ENCODE results near the gene ADAMTS17. TPM values are rescaled to one million over a fixed set of nuclear protein-coding genes. Genes with fewer than 3 reads are reported as not detected.

Gene ADAMTS17
- polyA plus RNA-seq, 2 of the 4 experiments (the other 2 are of a cell fraction), result 0.05 TPM; not detected in 1

- ChIA-PET POLR2A (no interaction called here), CTCF (interaction anchor here (0.5 to 0.8 kb wide), 2 partner anchors 13 to 30 kb away, joined by 3 to 4 read pairs; no protein-coding TSS in a partner anchor)
- ATAC-seq (peak in 1 of 2 experiments; percentile 19; a peak in 3 of 6 replicates), DNase-seq (ENCODE audit: low read depth in 1 of 2, low spot score in 1 of 2) (no peak), FAIRE-seq (no peak)
- Histone ChIP-seq H3K4me1 (no peaks in the 10 kb centered on the region), H3K27ac (no peak overlapping the region), H3K4me3 (no peak overlapping the region), H3K4me2 (no peak overlapping the region), H3K9me3 (no peaks in the 10 kb centered on the region)
- WGBS (ENCODE audit: missing lambda C conversion rate), result 42% methylated on average over 4 of the region's 8 CpGs
- TF ChIP-seq CHD4 (IDR thresholded peaks at IDR 0.05; ENCODE audit: borderline replicate concordance) (no peak), CHD2 (IDR thresholded peaks at IDR 0.05; ENCODE audit: low read length, partially characterized antibody) (no peak), ZC3H11A (IDR thresholded peaks at IDR 0.05) (no peak), ZSCAN20 (CRISPR knock-in tag; IDR thresholded peaks at IDR 0.05) (no peak), RCOR1 (IDR thresholded peaks at IDR 0.05; ENCODE audit: low read depth, low read length) (no peak), JUN (IDR thresholded peaks at IDR 0.05) (no peak), JUNB (IDR thresholded peaks at IDR 0.05) (no peak), POLR2AphosphoS2 (conservative IDR thresholded peaks at IDR 0.05; ENCODE audit: low read length) (no peak), CBX2 (IDR thresholded peaks at IDR 0.05; ENCODE audit: borderline replicate concordance, low read depth) (no peak), POLR2A (IDR thresholded peaks at IDR 0.05; ENCODE audit: low read length) (no peak), RARB (CRISPR knock-in tag; IDR thresholded peaks at IDR 0.05) (no peak), RAD21 (conservative IDR thresholded peaks at IDR 0.05 in 1 of 2, IDR thresholded peaks at IDR 0.05 in 1 of 2) (no peak)
Measured at GRCh38 chr15:100057281-100057680, 284.5 kb downstream of the ADAMTS17 start.

GRCh38 chr15:100056411-100057072, 285.2 kb downstream of the ADAMTS17 start:
- H3K9me3 ChIP-seq, result no peaks in the 10 kb centered on the region
- H3K4me1 ChIP-seq, result no peaks in the 10 kb centered on the region
- CTCF ChIA-PET, result no interaction called here
- DNase-seq (ENCODE audit: low read depth in 1 of 2, low spot score in 1 of 2) (no peak), ATAC-seq (peak in 1 of 2 experiments; percentile 27; a peak in 2 of 6 replicates), FAIRE-seq (no peak)
- POLR2A ChIA-PET, result no interaction called here
- no peak overlapping the region for H3K27ac ChIP-seq
- WGBS (ENCODE audit: missing lambda C conversion rate), result 55% methylated on average over 14 of the region's 14 CpGs
- TF ChIP-seq HMGXB4 (CRISPR knock-in tag; IDR thresholded peaks at IDR 0.05; ENCODE audit: borderline replicate concordance) (no peak), KDM5A (IDR thresholded peaks at IDR 0.05) (no peak)
- no peak overlapping the region for H3K4me3 ChIP-seq
- no peak overlapping the region for H3K4me2 ChIP-seq

- ChIA-PET POLR2A (no interaction called here), CTCF (no interaction called here)
- ATAC-seq (no peak), FAIRE-seq (no peak), DNase-seq (ENCODE audit: low read depth in 1 of 2, low spot score in 1 of 2) (no peak)
- Histone ChIP-seq H3K4me1 (no peaks in the 10 kb centered on the region), H3K4me2 (no peak overlapping the region), H3K9me3 (no peaks in the 10 kb centered on the region), H3K27ac (no peak overlapping the region), H3K4me3 (no peak overlapping the region)
- WGBS (ENCODE audit: missing lambda C conversion rate), result 2% methylated on average over 2 of the region's 2 CpGs
- TF ChIP-seq ZC3H11A (IDR thresholded peaks at IDR 0.05) (no peak), E2F6 (IDR thresholded peaks at IDR 0.05; ENCODE audit: borderline replicate concordance, low read depth) (no peak), ZFP36 (IDR thresholded peaks at IDR 0.05; ENCODE audit: borderline replicate concordance, partially characterized antibody) (no peak), ZSCAN20 (CRISPR knock-in tag; IDR thresholded peaks at IDR 0.05) (no peak), CBX2 (IDR thresholded peaks at IDR 0.05; ENCODE audit: borderline replicate concordance, low read depth) (no peak), NPAS2 (CRISPR knock-in tag; IDR thresholded peaks at IDR 0.05; ENCODE audit: borderline replicate concordance) (no peak), FOXS1 (CRISPR knock-in tag; IDR thresholded peaks at IDR 0.05) (no peak), HEYL (CRISPR knock-in tag; IDR thresholded peaks at IDR 0.05) (no peak), BCL3 (IDR thresholded peaks at IDR 0.05) (no peak), REST (IDR thresholded peaks at IDR 0.05) (no peak), RAD21 (conservative IDR thresholded peaks at IDR 0.05 in 1 of 2, IDR thresholded peaks at IDR 0.05 in 1 of 2) (no peak), RARB (CRISPR knock-in tag; IDR thresholded peaks at IDR 0.05) (no peak), ELK1 (IDR thresholded peaks at IDR 0.05; ENCODE audit: low read depth, low read length) (no peak), BHLHE40 (IDR thresholded peaks at IDR 0.05; ENCODE audit: low read depth, low read length) (no peak), GATA3 (IDR thresholded peaks at IDR 0.05; ENCODE audit: borderline replicate concordance) (no peak), KDM5A (IDR thresholded peaks at IDR 0.05) (no peak), HDAC2 (IDR thresholded peaks at IDR 0.05) (no peak), POLR2A (IDR thresholded peaks at IDR 0.05; ENCODE audit: low read length) (no peak)
Measured at GRCh38 chr15:100055821-100056220, 286.0 kb downstream of the ADAMTS17 start.

All from A549 (cell line).